Stimulated activated naive CD8-positive, alpha-beta T cell treated with anti-CD3 and anti-CD28 coated beads, Interleukin-15, amount 100 ng/mL, for 72 hours (primary cell): ENCODE results near the gene LMF1.

ENCODE experiments used
- ATAC-seq: fragments of 150-1000 bp; cut with Tn5 transposase; 2 replicates; pipeline ENCODE4 v1.10.0; 2021; ENCODE audit warnings: mild to moderate bottlenecking, moderate library complexity
- DNase-seq, 2 donors: peaks; one replicate each; pipeline ENCODE4 v3.0.0; 2021 to 2022
- H3K27ac Mint-ChIP-seq, 2 donors: one replicate each; pipeline ENCODE4 v1.8.0; 2022; ENCODE audit warnings: mild to moderate bottlenecking in 2 of 2, mixed read lengths in 2 of 2, moderate library complexity in 2 of 2
- H3K27me3 Mint-ChIP-seq: one replicate; pipeline ENCODE4 v1.8.0; 2022; ENCODE audit warnings: mixed read lengths
- H3K4me1 Mint-ChIP-seq: one replicate; pipeline ENCODE4 v1.8.0; 2022; ENCODE audit warnings: mild to moderate bottlenecking, mixed read lengths
- H3K4me3 Mint-ChIP-seq, 2 donors: one replicate each; pipeline ENCODE4 v1.8.0; 2022; ENCODE audit warnings: mild to moderate bottlenecking in 2 of 2, mixed read lengths in 2 of 2, moderate library complexity in 1 of 2
- H3K9me3 Mint-ChIP-seq, 2 donors: one replicate each; pipeline ENCODE4 v1.8.0; 2022; ENCODE audit warnings: mixed read lengths in 2 of 2

LMF1 gene

DNA sequence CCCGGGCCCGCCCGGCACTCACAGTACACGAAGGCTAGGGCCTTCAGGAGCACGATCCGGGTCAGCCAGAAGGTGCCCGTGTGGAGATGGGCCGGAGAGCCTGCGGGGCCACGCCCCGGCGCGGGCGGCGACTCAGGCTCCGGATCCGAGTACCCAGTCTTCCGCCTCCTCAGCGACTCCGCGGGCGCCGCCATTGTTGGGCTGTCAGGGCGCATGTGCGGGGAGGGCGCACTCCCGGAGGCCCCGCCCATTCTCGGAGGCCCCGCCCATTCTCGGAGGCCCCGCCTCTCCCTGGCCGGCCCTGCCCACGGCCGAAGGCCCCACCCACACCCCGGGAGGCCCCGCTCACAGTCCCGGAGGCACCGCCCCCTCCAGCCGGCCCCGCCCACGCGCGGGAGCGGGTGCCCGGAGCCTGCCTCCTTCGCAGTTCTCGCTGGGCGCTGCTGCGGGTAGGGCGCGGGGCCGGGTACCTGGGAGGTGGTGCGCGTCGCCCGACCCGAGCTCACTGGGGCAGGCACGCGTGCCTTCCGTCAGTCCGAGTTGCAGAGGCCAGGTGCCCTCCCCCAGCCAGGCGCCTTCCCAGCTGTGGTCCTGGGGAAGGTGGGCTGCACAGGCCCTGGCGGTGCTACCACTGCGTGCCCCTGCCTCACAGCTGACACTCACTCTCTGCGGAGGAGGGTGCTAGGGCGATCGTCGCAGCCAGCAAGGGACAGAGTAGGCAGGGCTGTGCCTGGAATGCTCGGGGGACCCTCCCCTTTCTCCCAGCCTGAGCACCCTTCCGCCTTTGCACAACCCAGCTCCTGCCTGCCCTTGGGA lies at the start of gene LMF1:
LMF1 (minus strand) TSS at position 219 of the 816 bp plus-strand sequence; CDS start at position 215, 4 bp downstream.
- Mint-ChIP-seq H3K9me3 (peaks cover 0 to 2% of the 10 kb centered on the region in 2 donors), H3K4me1 (peaks cover 28% of the 10 kb centered on the region), H3K27me3 (no peaks in the 10 kb centered on the region), H3K4me3 (peak within 1 kb of the TSS; percentile 79 to 84), H3K27ac (peak within 1 kb of the TSS in 1 of 2 donors; percentile 85)
- ATAC-seq (peak; percentile 88), DNase-seq (peak; percentile 92 to 96)

DNA sequence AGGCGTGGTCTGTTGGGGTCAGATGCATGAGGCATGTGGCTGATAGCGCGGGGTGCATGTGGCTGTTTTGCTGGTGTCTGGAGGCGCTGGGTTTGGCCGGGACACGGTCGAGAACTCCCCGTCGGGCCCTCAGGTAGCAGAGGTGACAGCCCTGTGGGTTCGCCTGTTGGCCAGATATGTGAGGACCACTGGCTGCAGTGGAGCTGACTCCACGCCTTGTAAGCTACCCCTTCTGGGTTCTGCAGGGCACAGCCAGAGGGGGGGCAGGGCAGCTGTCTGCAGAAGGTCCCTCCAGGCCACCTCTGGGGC lies 49.3 kb upstream of the LMF1 start:
- H3K4me1 Mint-ChIP-seq, result no peaks in the 10 kb centered on the region
- peaks cover 12% of the 10 kb centered on the region for H3K27me3 Mint-ChIP-seq
- no peaks in the 10 kb centered on the region for H3K9me3 Mint-ChIP-seq
- no peak overlapping the region for H3K27ac Mint-ChIP-seq
- no peak for ATAC-seq
- no peak overlapping the region for H3K4me3 Mint-ChIP-seq
- no peak for DNase-seq

GRCh38 chr16:1019231-1020090 lies 48.7 kb upstream of the LMF1 start:
- no peaks in the 10 kb centered on the region for H3K4me1 Mint-ChIP-seq

GRCh38 chr16:1018447-1019198 lies 47.8 kb upstream of the LMF1 start:
- peaks cover 10% of the 10 kb centered on the region for H3K27me3 Mint-ChIP-seq
- DNase-seq (no peak), ATAC-seq (no peak)
- H3K27ac Mint-ChIP-seq, result no peak overlapping the region
- no peaks in the 10 kb centered on the region for H3K4me1 Mint-ChIP-seq
- H3K9me3 Mint-ChIP-seq, result no peaks in the 10 kb centered on the region
- no peak overlapping the region for H3K4me3 Mint-ChIP-seq

More at GRCh38 chr16:1019231-1020090, 48.7 kb upstream of the LMF1 start:
- ATAC-seq (no peak), DNase-seq (no peak)
- H3K27ac Mint-ChIP-seq, result no peak overlapping the region
- H3K27me3 Mint-ChIP-seq, result peaks cover 12% of the 10 kb centered on the region
- H3K4me3 Mint-ChIP-seq, result no peak overlapping the region
- H3K9me3 Mint-ChIP-seq, result no peaks in the 10 kb centered on the region

DNA sequence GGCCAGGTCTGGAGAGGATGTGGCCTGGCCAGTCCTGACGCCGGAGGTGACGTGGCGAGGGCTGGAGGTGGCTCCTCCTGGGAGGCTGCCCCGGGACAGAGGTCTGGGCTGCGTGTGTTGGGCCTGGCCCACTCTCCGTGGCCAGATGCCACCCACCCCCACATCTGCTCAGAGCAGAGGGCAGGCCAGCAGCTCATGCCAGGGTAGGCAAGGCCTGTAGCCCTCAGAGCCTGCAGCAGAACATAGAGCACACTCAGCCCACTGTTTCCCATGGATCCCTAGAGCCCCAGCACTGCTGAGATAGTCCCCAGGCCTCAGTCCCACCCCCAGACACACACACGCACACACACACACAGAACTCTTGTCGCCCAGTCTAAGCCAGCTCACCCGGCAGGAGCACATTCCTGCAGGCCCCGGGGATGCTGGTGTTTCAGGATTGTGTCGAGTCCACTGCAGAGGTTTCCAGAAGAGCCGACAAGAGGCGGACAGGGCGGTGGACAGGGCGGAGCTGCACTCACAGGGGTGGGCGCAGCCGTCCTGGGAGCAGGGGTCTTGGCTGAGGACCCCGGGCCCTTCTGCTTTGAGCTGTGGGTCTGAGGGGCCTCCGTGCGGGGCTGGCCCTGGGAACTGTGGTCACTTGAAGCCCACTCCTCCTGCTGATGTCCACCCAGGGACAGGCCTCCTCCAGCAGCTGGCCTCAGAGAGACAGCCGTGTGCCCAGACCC lies 44.1 kb upstream of the LMF1 start:
- Mint-ChIP-seq H3K4me3 (no peak overlapping the region), H3K4me1 (peaks cover 11% of the 10 kb centered on the region), H3K27me3 (peaks cover 20% of the 10 kb centered on the region), H3K27ac (no peak overlapping the region), H3K9me3 (no peaks in the 10 kb centered on the region)
- ATAC-seq, result no peak
- DNase-seq, result no peak

- DNase-seq (no peak), ATAC-seq (peak; percentile 5)
- Mint-ChIP-seq H3K4me1 (peaks cover 18% of the 10 kb centered on the region), H3K27ac (no peak overlapping the region), H3K27me3 (peaks cover 27% of the 10 kb centered on the region), H3K9me3 (no peaks in the 10 kb centered on the region), H3K4me3 (no peak overlapping the region)
Observed at GRCh38 chr16:1014221-1014620, 43.4 kb upstream of the LMF1 start.

DNA sequence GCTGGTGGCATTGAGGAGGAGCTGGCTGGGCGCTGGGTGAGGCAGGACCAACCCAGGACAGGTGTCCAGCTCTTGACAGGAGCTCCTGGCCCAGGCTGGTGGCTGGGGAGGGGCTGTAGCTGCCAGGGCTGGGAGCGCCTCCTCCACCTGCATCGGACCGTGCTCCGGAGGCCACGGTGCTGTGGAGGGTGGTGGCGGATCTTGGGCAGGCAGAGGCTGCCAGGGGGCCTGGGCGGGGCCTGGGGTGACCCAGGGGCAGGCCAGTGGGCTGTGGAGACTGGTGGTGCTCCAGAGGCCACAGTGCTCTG lies 42.8 kb upstream of the LMF1 start:
- H3K4me3 Mint-ChIP-seq, result no peak overlapping the region
- DNase-seq (no peak), ATAC-seq (no peak)
- peaks cover 25% of the 10 kb centered on the region for H3K4me1 Mint-ChIP-seq
- H3K27ac Mint-ChIP-seq, result no peak overlapping the region
- peaks cover 27% of the 10 kb centered on the region for H3K27me3 Mint-ChIP-seq
- H3K9me3 Mint-ChIP-seq, result no peaks in the 10 kb centered on the region

- Mint-ChIP-seq H3K9me3 (no peaks in the 10 kb centered on the region), H3K27ac (no peak overlapping the region), H3K4me3 (no peak overlapping the region), H3K27me3 (peaks cover 30% of the 10 kb centered on the region), H3K4me1 (peaks cover 31% of the 10 kb centered on the region)
- ATAC-seq, result no peak
- no peak for DNase-seq
Observed at GRCh38 chr16:1012722-1013592, 42.2 kb upstream of the LMF1 start.

DNA sequence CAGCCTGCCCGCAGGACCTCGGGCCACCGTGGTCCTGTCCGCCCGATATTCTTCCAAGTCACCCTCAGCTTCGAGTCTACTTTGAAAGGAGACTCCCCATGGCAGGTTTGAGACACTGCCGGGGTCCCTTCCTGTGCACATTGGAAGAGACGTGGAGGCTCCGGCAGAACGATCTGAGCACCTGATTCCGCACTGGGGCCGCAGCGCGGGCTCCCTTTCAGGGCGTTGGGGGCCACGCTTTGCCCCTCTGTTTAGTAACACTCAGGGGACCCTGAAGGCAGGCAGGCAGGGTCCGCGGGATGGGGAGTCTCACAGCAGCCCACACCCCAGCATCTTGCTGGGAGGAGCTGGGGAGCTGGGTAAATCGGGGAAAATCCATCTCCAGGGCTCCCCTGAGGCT lies 41.4 kb upstream of the LMF1 start:
- no peak for DNase-seq
- no peak overlapping the region for H3K27ac Mint-ChIP-seq

GRCh38 chr16:1011316-1012082 lies 40.7 kb upstream of the LMF1 start:
- Mint-ChIP-seq H3K9me3 (no peaks in the 10 kb centered on the region), H3K4me3 (no peak overlapping the region), H3K4me1 (peaks cover 33% of the 10 kb centered on the region), H3K27me3 (peaks cover 30% of the 10 kb centered on the region), H3K27ac (no peak overlapping the region)
- DNase-seq (no peak), ATAC-seq (no peak)

More for the DNA sequence above, 41.4 kb upstream of the LMF1 start:
- Mint-ChIP-seq H3K4me3 (no peak overlapping the region), H3K4me1 (peaks cover 32% of the 10 kb centered on the region), H3K9me3 (no peaks in the 10 kb centered on the region), H3K27me3 (peaks cover 30% of the 10 kb centered on the region)
- no peak for ATAC-seq

DNA sequence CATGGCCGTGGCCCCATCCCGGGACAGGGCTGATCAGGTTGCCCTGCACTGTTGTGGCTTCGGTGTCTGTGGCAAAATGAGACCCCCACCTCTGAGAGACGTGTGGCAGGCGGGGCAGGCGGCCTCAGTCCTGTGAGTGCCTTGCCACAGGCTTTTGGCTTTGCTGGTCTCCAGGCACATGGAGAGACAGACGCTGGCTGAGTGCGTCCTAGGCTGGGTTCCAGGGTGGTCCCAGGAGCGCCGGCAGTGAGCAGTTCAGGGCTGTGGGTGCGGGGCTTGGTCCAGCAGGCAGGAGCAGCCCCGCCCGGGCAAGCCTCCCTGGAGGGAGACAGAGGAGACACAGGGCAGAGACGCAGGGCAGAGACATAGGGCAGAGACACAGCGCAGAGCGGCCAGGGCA lies 40.0 kb upstream of the LMF1 start:
- DNase-seq (no peak), ATAC-seq (no peak)
- Mint-ChIP-seq H3K27ac (no peak overlapping the region), H3K4me1 (peaks cover 40% of the 10 kb centered on the region), H3K27me3 (peaks cover 30% of the 10 kb centered on the region), H3K4me3 (no peak overlapping the region), H3K9me3 (no peaks in the 10 kb centered on the region)

GRCh38 chr16:1010251-1010650 lies 39.5 kb upstream of the LMF1 start:
- DNase-seq, result no peak
- ATAC-seq, result peak; percentile 9
- Mint-ChIP-seq H3K4me3 (no peak overlapping the region), H3K27ac (no peak overlapping the region), H3K27me3 (peaks cover 30% of the 10 kb centered on the region), H3K9me3 (no peaks in the 10 kb centered on the region), H3K4me1 (peaks cover 45% of the 10 kb centered on the region)

- H3K4me1 Mint-ChIP-seq, result peaks cover 48% of the 10 kb centered on the region
- DNase-seq, result no peak
- peak; percentile 5 for ATAC-seq
- no peak overlapping the region for H3K27ac Mint-ChIP-seq
- peak overlapping the region in 1 of 2 donors; percentile 64 for H3K4me3 Mint-ChIP-seq
- H3K9me3 Mint-ChIP-seq, result no peaks in the 10 kb centered on the region
- H3K27me3 Mint-ChIP-seq, result peaks cover 30% of the 10 kb centered on the region
Observed at GRCh38 chr16:1009358-1010150, 38.8 kb upstream of the LMF1 start.
